NCI-H1436 (cell line): Measurements from ENCODE around the gene BZW2.

Source experiments
- DNase-seq: peaks from one replicate; lab custom pipeline; 2025; lab: John Stamatoyannopoulos, UW

BZW2 gene

GRCh38 chr7:16645593-16646471, at the start of gene BZW2, which contains the start of gene ANKMY2:
Gene BZW2, plus strand, starts transcription at chr7:16646181. Its CDS starts 19,263 bp downstream, at chr7:16665444.
Gene ANKMY2, minus strand, starts transcription at chr7:16645754. Its CDS starts 181 bp downstream, at chr7:16645573.
- DNase-seq = peak; percentile 95

- no peak for DNase-seq
Measured at GRCh38 chr7:16598015-16598414, 48.0 kb upstream of the BZW2 start.

- DNase-seq = no peak
Measured at GRCh38 chr7:16599860-16600259, 46.1 kb upstream of the BZW2 start.

GRCh38 chr7:16603633-16604032, 42.3 kb upstream of the BZW2 start:
- DNase-seq = no peak

- no peak for DNase-seq
Measured at GRCh38 chr7:16604054-16604453, 41.9 kb upstream of the BZW2 start.

- no peak for DNase-seq
Measured at GRCh38 chr7:16606704-16607103, 39.3 kb upstream of the BZW2 start.

- DNase-seq = no peak
Measured at GRCh38 chr7:16609842-16610450, 36.0 kb upstream of the BZW2 start.

- no peak for DNase-seq
Measured at GRCh38 chr7:16611711-16612110, 34.3 kb upstream of the BZW2 start.

- DNase-seq = no peak
Measured at GRCh38 chr7:16615228-16615627, 30.8 kb upstream of the BZW2 start.

- DNase-seq = no peak
Measured at GRCh38 chr7:16616122-16616521, 29.9 kb upstream of the BZW2 start.

GRCh38 chr7:16616542-16616941, 29.4 kb upstream of the BZW2 start:
- DNase-seq = no peak

GRCh38 chr7:16619979-16620408, 26.0 kb upstream of the BZW2 start:
- no peak for DNase-seq

- DNase-seq = no peak
Measured at GRCh38 chr7:16626388-16626787, 19.6 kb upstream of the BZW2 start.

- no peak for DNase-seq
Measured at GRCh38 chr7:16627236-16627635, 18.7 kb upstream of the BZW2 start.

GRCh38 chr7:16630654-16631053, 15.3 kb upstream of the BZW2 start:
- DNase-seq = no peak

- DNase-seq = no peak
Measured at GRCh38 chr7:16634271-16634738, 11.7 kb upstream of the BZW2 start.

GRCh38 chr7:16636555-16637101, 9.4 kb upstream of the BZW2 start:
- DNase-seq = no peak

GRCh38 chr7:16637379-16637778, 8.6 kb upstream of the BZW2 start:
- no peak for DNase-seq

GRCh38 chr7:16638282-16639280, 7.4 kb upstream of the BZW2 start:
- DNase-seq = no peak

- no peak for DNase-seq
Measured at GRCh38 chr7:16644157-16644556, 1.8 kb upstream of the BZW2 start.
